Activated CD4-positive, CD25-positive, alpha-beta regulatory T cell treated with anti-CD3 and anti-CD28 coated beads, Interleukin-2, amount 50 U/mL, for 24 hours (primary cell): ENCODE measurements around the gene TMTC3.
"Not testable (repeated sequence)": the region's sequence is repeated elsewhere in the genome, so short reads cannot be mapped to it uniquely, and the experiment has no call there.

Experiments
- ATAC-seq, 2 donors: fragments of 150-1000 bp; cut with Tn5 transposase; one replicate each; pipeline ENCODE4 v1.10.0; 2021; ENCODE audit warnings: mild to moderate bottlenecking in 1 of 2, moderate library complexity in 1 of 2

TMTC3 gene

GRCh38 chr12:88167384-88167783, 25.3 kb downstream of the TMTC3 start:
- ATAC-seq, result no peak

GRCh38 chr12:88172844-88173407, 30.8 kb downstream of the TMTC3 start:
- ATAC-seq, result no peak

GRCh38 chr12:88175544-88175943, 33.4 kb downstream of the TMTC3 start:
- ATAC-seq, result no peak

- no peak for ATAC-seq
Observed at GRCh38 chr12:88179436-88180014, 37.4 kb downstream of the TMTC3 start.

- no peak for ATAC-seq
Observed at GRCh38 chr12:88181881-88182280, 39.8 kb downstream of the TMTC3 start.

- ATAC-seq, result no peak
Observed at GRCh38 chr12:88182416-88182815, 40.3 kb downstream of the TMTC3 start.

GRCh38 chr12:88184196-88184595, 42.1 kb downstream of the TMTC3 start:
- ATAC-seq, result no peak

GRCh38 chr12:88185279-88185678, 43.2 kb downstream of the TMTC3 start:
- ATAC-seq, result no peak

GRCh38 chr12:88185988-88186387, 43.9 kb downstream of the TMTC3 start:
- ATAC-seq, result no peak

- ATAC-seq, result no peak
Observed at GRCh38 chr12:88187571-88187970, 45.5 kb downstream of the TMTC3 start.

- ATAC-seq, result no peak
Observed at GRCh38 chr12:88188180-88188579, 46.1 kb downstream of the TMTC3 start.

- ATAC-seq, result no peak
Observed at GRCh38 chr12:88192426-88192825, 50.3 kb downstream of the TMTC3 start.

- ATAC-seq, result no peak
Observed at GRCh38 chr12:88194868-88195267, 52.8 kb downstream of the TMTC3 start.

GRCh38 chr12:88200029-88200428, 57.9 kb downstream of the TMTC3 start:
- ATAC-seq, result no peak

- no peak for ATAC-seq
Observed at GRCh38 chr12:88202500-88202899, 60.4 kb downstream of the TMTC3 start.

GRCh38 chr12:88206601-88207000, 64.5 kb downstream of the TMTC3 start:
- no peak for ATAC-seq

- ATAC-seq, result no peak
Observed at GRCh38 chr12:88207921-88208620, 66.0 kb downstream of the TMTC3 start.

GRCh38 chr12:88208661-88209060, 66.6 kb downstream of the TMTC3 start:
- ATAC-seq, result no peak

GRCh38 chr12:88210311-88210710, 68.2 kb downstream of the TMTC3 start:
- not testable (repeated sequence) for ATAC-seq

- no peak for ATAC-seq
Observed at GRCh38 chr12:88218293-88218692, 76.2 kb downstream of the TMTC3 start.

GRCh38 chr12:88219861-88220260, 77.8 kb downstream of the TMTC3 start:
- no peak for ATAC-seq

- no peak for ATAC-seq
Observed at GRCh38 chr12:88223519-88223918, 81.4 kb downstream of the TMTC3 start.

- no peak for ATAC-seq
Observed at GRCh38 chr12:88225776-88226175, 83.7 kb downstream of the TMTC3 start.

- ATAC-seq, result peak in 1 of 2 donors; percentile 10
Observed at GRCh38 chr12:88227263-88227662, 85.2 kb downstream of the TMTC3 start.
